GM21515 (cell line): ENCODE data around the gene ABCA12.

Source experiments
- ATAC-seq: cut with Tn5 transposase; IDR thresholded peaks from one replicate; pipeline ENCODE4 v1.9.1; 2021; ENCODE audit not compliant: unreplicated experiment

ABCA12 gene

DNA sequence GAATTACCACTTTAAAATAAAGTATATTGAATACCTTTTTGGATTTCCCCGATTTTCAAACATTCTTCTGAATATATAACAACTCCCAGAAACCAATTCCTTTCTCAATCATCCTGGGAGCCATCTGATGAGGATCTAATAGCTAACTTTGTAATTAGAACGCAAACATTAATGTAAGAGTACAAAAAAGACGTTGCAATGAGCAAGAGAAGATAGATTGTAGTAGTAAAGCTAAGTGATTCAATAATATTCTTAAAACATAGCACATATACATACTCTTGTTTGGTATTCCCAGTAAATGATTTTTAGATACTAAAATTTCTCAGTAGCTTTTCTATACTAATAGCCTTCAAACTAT is 1.1 kb downstream of the ABCA12 start:
- no peak for ATAC-seq

DNA sequence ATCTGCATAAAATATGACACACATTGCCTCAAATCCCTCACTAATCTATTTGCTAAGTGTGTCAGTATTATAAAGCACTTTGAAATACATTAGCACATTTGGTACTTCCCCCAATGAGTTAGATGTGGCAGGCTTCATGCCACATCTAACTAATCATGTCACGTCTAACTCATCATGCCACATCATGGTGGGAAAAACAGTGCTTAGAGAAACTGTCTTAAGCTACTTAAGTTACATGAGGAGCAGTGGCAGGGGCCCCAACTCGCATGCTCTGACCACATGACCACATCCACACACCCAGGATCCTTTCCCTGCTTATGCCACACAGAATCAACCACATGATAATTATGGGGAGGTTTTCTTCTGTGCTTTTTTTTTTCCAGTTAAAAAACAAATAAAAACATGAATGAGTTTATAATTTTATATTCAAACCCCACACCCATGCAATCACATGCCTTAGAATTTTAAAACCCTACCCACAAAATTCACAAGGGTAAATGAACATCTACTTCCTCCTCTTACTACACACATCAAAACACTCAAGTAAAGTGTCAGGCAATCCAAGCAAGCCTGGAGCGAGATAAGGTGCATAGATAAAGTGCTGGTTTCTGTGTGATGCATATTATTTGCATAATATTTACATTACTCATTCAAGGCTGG is 1.6 kb downstream of the ABCA12 start:
- peak; percentile 50 for ATAC-seq

- no peak for ATAC-seq
Measured at GRCh38 chr2:215120401-215120800, 18.0 kb downstream of the ABCA12 start.

DNA sequence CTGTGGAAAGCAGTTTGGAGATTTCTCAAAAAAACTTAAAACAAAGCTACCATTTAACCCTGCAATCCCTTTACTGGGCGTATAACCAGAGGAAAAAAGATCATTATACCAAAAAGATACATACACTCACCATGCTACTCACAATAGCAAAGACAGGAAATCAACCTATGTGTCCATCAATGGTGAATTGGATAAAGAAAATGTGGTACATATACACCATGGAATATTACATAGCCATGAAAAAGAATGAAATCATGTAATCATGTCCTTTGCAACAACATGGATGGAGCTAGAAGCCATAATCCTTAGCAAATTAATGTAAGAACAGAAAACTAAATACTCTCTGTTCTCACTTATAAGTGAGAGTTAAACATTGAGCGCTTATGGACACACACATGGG is 18.6 kb downstream of the ABCA12 start:
- no peak for ATAC-seq

- no peak for ATAC-seq
Measured at GRCh38 chr2:215110918-215111317, 27.5 kb downstream of the ABCA12 start.

DNA sequence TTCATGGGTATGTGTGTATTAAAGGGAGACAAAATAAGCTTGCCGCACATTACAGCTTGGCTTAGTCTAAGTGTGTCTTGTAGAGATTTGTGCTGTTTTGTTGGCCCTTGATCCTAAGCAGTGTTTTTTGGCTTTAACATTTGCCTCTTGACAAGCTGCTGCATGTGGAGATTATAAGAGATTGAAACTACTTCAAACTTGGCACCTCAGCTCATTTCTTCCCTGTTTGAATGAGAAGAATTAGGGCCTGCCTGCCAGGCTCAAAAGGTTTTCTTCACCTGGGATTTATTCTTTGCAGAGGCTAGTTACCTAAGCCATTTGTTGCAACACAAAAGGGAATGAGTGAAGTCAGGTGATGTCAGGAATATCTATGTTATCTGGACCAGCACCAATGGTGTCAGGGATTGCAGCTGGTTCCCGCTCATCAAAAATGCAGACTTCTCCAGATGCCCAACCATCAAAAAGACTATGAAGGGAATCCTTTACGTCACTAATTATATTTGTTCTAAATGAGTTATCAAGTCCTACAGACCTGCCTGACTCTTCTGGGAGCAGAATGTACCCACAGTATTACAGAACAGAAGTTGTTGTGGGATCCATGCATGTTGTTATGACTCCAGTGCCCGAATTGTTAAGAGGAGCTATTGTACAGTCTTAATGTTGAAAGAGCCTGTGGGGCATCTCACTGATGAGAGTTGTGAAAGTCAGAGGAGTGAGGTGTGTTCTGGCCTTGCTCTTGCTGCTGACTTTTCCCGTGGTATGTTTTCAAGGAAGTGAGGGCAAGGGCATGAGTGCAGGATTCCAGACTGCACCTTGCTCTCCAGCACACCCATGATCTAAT is 31.0 kb downstream of the ABCA12 start:
- ATAC-seq: no peak

DNA sequence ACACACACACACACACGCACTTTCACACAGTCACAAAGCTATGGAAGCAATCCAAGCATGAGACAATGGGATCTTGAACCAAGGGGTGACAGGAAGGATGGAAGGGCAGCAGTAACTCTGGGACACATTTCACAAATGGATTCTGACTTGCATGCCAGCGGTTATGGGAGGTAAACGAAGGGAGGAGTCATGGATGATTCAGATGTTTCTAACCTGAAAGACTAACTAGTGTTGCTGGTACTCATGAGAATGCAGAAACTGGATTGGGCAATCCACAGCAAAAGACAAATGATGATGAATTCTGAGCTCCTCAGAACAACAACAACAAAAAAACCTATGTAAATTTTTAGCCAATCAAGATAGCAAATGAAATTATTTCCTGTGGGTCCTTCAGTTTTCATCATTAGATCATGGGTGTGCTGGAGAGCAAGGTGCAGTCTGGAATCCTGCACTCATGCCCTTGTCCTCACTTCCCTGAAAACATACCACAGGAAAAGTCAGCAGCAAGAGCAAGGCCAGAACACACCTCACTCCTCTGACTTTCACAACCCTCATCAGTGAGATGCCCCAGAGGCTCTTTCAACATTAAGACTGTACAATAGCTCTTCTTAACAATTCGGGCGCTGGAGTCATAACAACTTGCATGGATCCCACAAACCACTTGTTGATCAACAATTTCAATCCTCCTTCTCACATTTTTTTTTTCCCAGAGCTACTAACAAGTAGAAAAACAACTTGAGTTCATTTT is 32.6 kb downstream of the ABCA12 start:
- no peak for ATAC-seq

GRCh38 chr2:215104226-215104625 is 34.2 kb downstream of the ABCA12 start:
- ATAC-seq: no peak

- ATAC-seq: no peak
Measured at GRCh38 chr2:215098875-215099274, 39.6 kb downstream of the ABCA12 start.

- ATAC-seq: no peak
Measured at GRCh38 chr2:215084080-215084479, 54.3 kb downstream of the ABCA12 start.

GRCh38 chr2:215083146-215083545 is 55.3 kb downstream of the ABCA12 start:
- no peak for ATAC-seq

GRCh38 chr2:215082446-215082845 is 56.0 kb downstream of the ABCA12 start:
- no peak for ATAC-seq

GRCh38 chr2:215080545-215080944 is 57.9 kb downstream of the ABCA12 start:
- no peak for ATAC-seq

DNA sequence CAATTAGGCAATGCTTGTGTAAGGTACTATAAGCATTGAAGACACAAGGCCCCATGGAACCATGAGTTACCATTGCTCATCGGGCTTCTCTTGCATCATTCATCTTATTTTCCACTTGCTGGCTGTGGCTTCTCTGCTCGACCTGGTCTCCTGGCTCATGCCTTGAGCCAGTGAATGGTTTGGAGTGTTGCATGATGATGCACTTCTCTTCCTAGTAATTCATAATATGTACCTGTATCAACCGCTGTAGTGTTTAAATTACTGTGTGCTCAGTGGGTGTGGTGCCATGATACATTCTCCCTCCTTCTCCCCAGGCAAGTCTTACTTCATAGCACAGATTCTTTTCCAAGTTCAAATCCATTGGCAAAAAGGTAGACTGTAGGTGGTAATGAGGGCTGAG is 66.8 kb downstream of the ABCA12 start:
- no peak for ATAC-seq

- no peak for ATAC-seq
Measured at GRCh38 chr2:215068399-215068798, 70.0 kb downstream of the ABCA12 start.

DNA sequence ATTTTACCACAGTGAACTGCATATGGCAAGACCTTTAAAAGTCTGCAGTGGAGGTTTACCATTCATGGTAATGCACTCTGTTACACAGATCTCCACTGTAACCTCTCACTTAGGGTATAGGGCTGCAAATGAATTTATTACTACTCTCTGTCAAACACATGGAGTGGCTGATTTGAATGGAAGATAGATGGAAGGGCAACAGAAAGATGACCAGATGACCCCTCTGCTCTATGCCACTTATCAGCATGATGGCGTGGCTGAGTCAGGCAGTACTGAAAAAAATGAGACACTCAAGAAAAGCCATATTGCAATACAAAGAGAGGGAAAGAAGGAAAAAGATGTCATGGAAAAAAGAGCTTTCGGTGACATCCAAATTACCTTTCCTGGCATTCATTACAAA is 72.3 kb downstream of the ABCA12 start:
- ATAC-seq: no peak

GRCh38 chr2:215063526-215063925 is 74.9 kb downstream of the ABCA12 start:
- ATAC-seq: no peak

- ATAC-seq: no peak
Measured at GRCh38 chr2:215060861-215061536, 77.4 kb downstream of the ABCA12 start.

GRCh38 chr2:215059724-215060123 is 78.7 kb downstream of the ABCA12 start:
- no peak for ATAC-seq

DNA sequence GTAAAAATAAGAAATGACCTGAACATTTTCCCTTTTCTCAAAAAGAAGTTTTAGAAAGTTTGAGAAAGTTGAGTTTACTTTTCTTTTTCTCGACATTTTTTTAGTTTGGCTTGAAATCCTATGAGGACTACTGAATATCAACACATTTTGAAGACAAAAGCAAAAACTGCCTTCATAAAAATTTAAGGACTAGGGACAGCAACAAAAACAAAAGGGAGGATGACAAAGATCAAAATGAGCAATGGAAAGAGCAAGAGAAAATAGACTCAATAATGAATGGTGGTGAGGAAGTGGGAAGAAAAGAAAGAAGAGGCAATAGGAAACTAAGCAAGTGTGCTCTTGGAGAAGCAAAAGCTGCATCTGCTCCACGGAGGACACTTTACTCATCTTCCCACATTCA is 82.5 kb downstream of the ABCA12 start:
- no peak for ATAC-seq

DNA sequence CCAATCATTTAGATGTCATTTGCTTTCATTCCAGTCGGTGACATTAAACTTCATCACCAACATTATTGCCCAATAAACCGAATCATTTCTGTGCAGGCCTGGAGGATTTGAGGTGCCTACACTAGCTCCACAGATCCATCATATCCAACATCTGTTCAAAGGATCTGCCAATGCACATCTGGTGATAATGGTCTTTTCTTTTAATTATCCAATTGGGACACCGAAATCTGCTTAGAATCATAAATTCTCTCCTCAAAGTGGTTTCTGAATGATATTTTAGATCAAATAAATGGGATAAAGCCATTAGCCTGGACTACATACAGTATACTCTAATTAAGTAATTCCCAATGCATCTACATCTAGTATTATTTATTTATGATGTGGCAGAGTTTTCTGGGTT is 85.6 kb downstream of the ABCA12 start:
- no peak for ATAC-seq
